ENCODE results near the gene STX10. TPM values are rescaled to one million over a fixed set of nuclear protein-coding genes. Genes with fewer than 3 reads are reported as not detected.

The STX10 gene
- total RNA-seq, 2 experiments from 2014 or later = 41.6 to 67.8 TPM

GRCh38 chr19:13104848-13105711 lies 45.1 kb downstream of the STX10 start:
- DNase-seq (ENCODE audit: low spot score) = peak; percentile 75
- CTCF ChIA-PET (ENCODE audit: unreplicated experiment) = interaction anchor here (0.5 to 1.5 kb wide), 8 partner anchors 13 to 627 kb away, joined by 3 to 9 read pairs (median 3); no protein-coding TSS in a partner anchor
- no peaks in the 10 kb centered on the region for H3K9me2 ChIP-seq (ENCODE audit: insufficient read depth, low read length)
- POLR2A ChIA-PET = interaction anchor here (0.6 to 1.9 kb wide), 8 partner anchors 9 to 1508 kb away, joined by 3 to 12 read pairs (median 3); partner anchors contain the start of gene FARSA
- peaks cover 54% of the 10 kb centered on the region for H3K4me1 ChIP-seq (ENCODE audit: insufficient read depth, low read length, poor library complexity, severe bottlenecking)
- peak overlapping the region; percentile 83 for H3K4me3 ChIP-seq (ENCODE audit: low read depth, low read length, poor library complexity, severe bottlenecking)
- H3K9me3 ChIP-seq (ENCODE audit: low read length) = no peaks in the 10 kb centered on the region
- H3K27ac ChIP-seq (ENCODE audit: low read depth, low read length, poor library complexity, severe bottlenecking) = peak overlapping the region; percentile 96
- intact Hi-C loops (cut with micrococcal nuclease; ENCODE audit: unreplicated experiment) = loop anchor here (1.0 kb wide), 1 partner anchor 48 kb away; no protein-coding TSS in a partner anchor
- H3K4me2 ChIP-seq (ENCODE audit: low read length) = peak overlapping the region; percentile 85
- H3K79me2 ChIP-seq (ENCODE audit: insufficient read depth, low read depth, low read length) = peaks cover 17% of the 10 kb centered on the region
- TF ChIP-seq CTCF (conservative IDR thresholded peaks at IDR 0.05; ENCODE audit: low read length) = no peak; the same call in 1 of the 2 replicates
- TF ChIP-seq EZH2phosphoT487 (IDR thresholded peaks at IDR 0.05; ENCODE audit: borderline replicate concordance, low read depth, low read length) = no peak
- peaks cover 32% of the 10 kb centered on the region for H3K36me3 ChIP-seq (ENCODE audit: insufficient read depth, low read length)
- BruUV-seq (replicated peaks) = TSS peak; percentile 72
- no peaks in the 10 kb centered on the region for H4K20me1 ChIP-seq (ENCODE audit: insufficient read depth, low read length)
- peak overlapping the region; percentile 13; the same call in 1 of the 2 replicates for H2AFZ ChIP-seq (ENCODE audit: low read length)

- intact Hi-C loops (cut with micrococcal nuclease; ENCODE audit: unreplicated experiment) = loop anchor here (1.0 kb wide), 1 partner anchor 49 kb away; no protein-coding TSS in a partner anchor
These were observed 45.8 kb downstream of the STX10 start for GRCh38 chr19:13104360-13104847.

More at GRCh38 chr19:13104360-13104847, 45.8 kb downstream of the STX10 start:
- peak overlapping the region; percentile 96 for H3K27ac ChIP-seq (ENCODE audit: low read depth, low read length, poor library complexity, severe bottlenecking)
- no peaks in the 10 kb centered on the region for H4K20me1 ChIP-seq (ENCODE audit: insufficient read depth, low read length)
- H3K79me2 ChIP-seq (ENCODE audit: insufficient read depth, low read depth, low read length) = peaks cover 17% of the 10 kb centered on the region
- peaks cover 60% of the 10 kb centered on the region for H3K4me1 ChIP-seq (ENCODE audit: insufficient read depth, low read length, poor library complexity, severe bottlenecking)
- peak; percentile 96 for DNase-seq (ENCODE audit: low spot score)
- peak overlapping the region; percentile 83 for H3K4me3 ChIP-seq (ENCODE audit: low read depth, low read length, poor library complexity, severe bottlenecking)
- H3K4me2 ChIP-seq (ENCODE audit: low read length) = peak overlapping the region; percentile 85
- CTCF ChIA-PET (ENCODE audit: unreplicated experiment) = interaction anchor here (0.5 to 1.5 kb wide), 3 partner anchors 17 to 139 kb away, joined by 3 to 4 read pairs (median 3); no protein-coding TSS in a partner anchor
- H3K9me2 ChIP-seq (ENCODE audit: insufficient read depth, low read length) = no peaks in the 10 kb centered on the region
- POLR2A ChIA-PET = interaction anchor here (0.7 to 1.9 kb wide), 8 partner anchors 8 to 107 kb away, joined by 3 to 12 read pairs (median 4); partner anchors contain the start of gene NACC1
- no TSS peak for BruUV-seq (replicated peaks)
- H2AFZ ChIP-seq (ENCODE audit: low read length) = peak overlapping the region; percentile 13; the same call in 1 of the 2 replicates
- peaks cover 31% of the 10 kb centered on the region for H3K36me3 ChIP-seq (ENCODE audit: insufficient read depth, low read length)
- H3K9me3 ChIP-seq (ENCODE audit: low read length) = no peaks in the 10 kb centered on the region
- TF ChIP-seq EZH2phosphoT487 (IDR thresholded peaks at IDR 0.05; ENCODE audit: borderline replicate concordance, low read depth, low read length) (no peak), CTCF (conservative IDR thresholded peaks at IDR 0.05; ENCODE audit: low read length) (peak; percentile 85)

Measured in OCI-LY7 (cell line).